Activated CD8-positive, alpha-beta memory T cell treated with anti-CD3 and anti-CD28 coated beads, Interleukin-2, amount 50 U/mL, for 1 hour (primary cell): Measurements from ENCODE around the gene FBXO11.
"Not testable (repeated sequence)": the region's sequence is repeated elsewhere in the genome, so short reads cannot be mapped to it uniquely, and the experiment has no call there.

Experiments
- DNase-seq: peaks from one replicate; pipeline ENCODE4 v3.0.0-alpha.2; 2020; ENCODE audit errors: extremely low read depth

FBXO11 gene

DNA sequence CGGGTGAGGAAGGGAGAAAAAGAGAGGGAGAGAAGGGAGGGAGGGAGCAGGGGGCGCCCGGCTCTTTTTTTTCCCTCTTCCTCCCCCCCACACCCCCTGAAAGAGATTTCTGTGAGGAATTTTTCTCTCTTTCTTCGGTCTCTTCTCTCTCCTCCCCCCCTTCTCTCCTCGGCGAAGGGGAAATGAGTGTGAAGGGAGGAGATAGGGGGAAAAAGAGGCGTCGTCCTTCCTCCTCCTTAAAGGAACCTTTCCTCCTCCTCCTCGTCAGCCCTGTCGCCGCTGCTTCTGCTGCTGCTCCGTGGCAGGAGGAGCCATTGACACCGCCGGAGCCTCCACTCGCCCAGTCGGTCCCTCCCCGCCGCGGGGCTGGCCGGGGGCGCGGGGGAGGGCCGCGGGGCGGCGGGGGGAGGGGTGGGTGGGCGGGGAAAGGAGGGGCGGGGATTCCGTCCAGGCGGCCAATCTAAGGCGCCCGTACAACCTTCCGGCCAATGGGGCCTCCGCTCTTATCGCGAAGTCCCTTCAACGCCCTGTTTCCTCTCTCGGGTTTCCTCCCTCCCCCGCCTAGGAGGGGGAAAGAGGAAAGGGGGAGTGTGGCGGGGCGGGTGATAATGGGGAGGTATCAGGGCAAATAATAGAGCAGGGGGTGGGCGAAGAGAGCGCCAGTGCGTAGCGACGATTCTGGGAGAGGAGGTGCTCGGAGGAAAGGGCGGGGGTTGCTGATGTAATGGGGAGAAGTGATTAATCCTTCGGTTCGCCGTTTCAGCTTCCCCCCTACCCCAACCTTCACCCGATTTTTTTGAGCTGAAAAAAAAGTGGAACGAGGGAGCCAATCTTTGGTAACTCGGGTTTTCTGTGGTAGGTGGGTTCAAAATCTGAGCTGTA is at the start of gene FBXO11:
Gene FBXO11 (minus strand): TSS at position 342 of the 882 bp plus-strand sequence. CDS start 778 bp downstream, outside the sequence.
- peak; percentile 96 for DNase-seq

DNA sequence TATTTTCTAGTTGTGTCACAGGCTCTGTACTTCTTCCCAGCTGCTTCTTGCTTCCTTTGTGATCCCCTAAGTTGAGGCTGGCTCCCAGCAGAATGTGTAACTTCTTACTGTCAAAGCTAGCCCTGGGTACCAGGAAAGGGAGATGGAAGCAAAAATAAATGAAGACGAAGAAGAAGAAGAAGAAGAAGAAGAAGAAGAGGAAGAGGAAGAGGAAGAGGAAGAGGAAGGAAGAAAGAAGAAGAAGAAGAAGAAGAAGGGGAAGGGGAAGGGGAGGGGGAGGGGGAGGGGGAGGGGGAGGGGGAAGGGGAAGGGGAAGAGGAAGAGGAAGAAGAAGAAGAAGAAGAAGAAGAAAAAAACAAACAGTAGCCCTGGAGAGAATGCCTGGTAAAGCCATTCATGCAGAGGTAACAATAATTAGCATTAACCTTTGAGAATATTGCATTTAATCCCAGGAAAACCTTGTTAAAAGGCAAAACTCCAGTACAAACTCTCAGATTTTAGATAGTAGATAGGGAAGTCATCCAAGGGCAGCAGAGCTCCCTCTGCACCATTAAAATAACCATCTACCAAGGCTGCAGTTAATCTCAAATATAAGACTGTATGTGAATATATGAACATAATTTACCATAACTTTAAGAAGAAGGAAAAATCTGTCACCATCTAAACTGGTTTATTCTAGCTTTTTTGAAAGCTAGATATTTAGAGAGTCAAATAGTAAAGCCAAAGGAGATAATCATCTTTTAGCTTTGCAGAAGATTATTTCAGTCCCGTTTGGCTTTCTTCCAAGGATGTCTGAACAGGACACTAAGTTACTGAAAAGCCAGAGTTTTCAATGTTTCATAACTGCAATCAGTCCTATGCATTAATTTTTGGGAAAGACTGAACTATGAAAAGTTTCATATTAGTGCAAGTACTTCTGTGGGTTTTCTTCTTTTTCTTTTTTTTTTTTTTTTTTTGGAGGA is 44.3 kb upstream of the FBXO11 start:
- no peak for DNase-seq

DNA sequence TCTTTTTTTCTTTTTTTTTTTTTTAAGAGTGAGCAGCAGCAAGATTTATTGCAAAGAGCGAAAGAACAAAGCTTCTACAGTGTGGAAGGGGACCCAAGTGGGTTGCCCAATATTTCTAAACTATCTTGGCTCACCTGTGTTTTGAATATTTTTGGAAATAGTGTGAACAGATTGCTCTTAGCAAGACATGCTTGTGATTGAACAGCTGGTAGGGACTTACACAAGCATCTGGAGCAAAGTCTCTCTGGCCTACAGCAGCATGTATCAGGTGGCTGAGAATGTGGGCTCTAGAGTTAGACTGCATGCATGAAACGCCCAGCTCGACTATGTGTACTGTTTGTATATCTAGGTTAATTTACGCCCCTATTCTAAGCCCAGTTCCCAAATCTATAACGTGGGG is 40.3 kb upstream of the FBXO11 start:
- DNase-seq = no peak

DNA sequence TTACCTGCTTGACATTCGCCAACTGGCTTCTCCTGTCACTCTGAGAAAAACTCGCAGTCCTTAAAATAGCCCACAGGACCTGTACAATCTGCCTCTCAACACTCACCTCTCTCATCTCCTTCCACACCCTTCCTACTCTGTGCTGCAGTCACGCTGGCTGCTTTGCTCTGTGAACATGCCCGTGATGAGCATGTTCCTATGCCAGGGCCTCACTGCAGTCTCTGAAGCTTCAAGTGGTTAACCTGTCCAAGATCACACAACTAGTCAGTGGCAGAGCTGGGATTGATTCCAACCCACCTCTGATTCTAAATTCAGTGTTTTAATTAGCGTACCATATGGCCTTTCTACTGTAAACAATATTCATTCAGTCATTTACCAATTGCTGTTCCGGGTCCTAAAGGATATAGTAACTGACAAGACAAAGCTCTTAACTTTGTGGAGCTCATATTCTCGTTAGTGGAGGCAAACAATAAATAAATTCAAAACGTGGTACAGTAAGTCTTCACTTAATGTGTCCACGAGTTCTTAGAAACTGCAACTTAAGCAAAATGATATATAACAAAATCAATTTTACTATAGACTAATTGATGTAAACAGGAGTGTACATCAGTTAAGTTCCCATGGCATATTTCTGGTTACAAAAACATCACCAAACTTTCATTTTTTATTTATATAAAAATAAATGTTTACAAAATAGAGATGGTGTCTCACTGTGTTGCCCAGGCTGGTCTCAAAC is 38.9 kb upstream of the FBXO11 start:
- no peak for DNase-seq

DNA sequence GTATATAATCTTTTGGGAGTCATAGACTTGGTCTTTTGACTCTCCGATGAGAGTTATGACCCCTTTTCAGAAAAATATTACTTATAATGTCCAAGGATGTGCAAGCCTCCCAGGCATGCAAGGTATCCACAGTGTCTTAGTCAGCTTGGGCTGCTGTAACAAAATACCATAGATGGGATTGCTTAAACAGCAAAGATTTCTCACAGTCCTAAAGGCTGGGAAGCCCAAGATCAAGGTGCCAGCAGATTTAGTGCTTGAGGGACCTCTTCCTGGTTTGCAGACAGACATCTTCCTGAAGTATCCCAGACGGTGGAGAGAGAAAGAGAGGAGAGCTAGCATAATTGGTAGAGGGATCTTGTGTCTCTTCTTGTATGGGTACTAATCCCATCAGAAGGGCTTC is 35.6 kb upstream of the FBXO11 start:
- no peak for DNase-seq

DNA sequence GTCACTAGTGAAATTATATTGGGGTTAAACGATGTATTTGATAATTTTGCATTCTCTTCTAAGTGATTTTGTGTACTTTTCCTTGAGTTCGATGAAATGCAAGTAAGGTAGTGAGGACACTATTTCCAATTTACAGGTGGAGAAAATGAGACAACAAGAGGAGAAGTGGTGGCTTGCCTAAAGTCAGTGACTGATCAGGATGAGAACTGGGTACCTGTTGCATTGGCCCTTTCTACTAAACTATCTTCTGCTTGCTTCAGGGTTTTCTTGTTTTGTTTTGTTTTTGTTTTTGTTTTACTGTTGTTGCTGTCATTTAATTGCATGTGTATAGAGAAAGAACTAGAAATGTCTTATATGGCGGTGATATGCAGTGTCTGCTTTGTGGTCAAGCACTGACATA is 31.4 kb upstream of the FBXO11 start:
- DNase-seq = no peak

DNA sequence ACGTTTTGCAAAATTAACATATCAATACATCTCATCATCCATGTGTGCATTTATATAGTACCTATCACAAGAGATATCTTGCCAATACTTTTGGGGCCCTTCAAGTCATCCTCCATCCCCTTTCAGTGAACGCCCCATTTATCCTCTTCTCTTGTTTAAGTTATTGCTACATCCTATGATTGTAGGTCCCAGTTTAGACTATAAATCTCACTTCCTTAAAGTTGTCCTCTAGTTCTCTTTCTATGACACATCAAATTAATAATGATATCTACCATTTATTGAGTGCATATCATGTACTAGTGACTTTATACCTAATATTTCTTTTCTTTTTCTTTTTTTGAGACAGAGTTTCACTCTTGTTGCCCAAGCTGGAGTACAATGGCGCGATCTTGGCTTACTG is 28.8 kb upstream of the FBXO11 start:
- DNase-seq = no peak

DNA sequence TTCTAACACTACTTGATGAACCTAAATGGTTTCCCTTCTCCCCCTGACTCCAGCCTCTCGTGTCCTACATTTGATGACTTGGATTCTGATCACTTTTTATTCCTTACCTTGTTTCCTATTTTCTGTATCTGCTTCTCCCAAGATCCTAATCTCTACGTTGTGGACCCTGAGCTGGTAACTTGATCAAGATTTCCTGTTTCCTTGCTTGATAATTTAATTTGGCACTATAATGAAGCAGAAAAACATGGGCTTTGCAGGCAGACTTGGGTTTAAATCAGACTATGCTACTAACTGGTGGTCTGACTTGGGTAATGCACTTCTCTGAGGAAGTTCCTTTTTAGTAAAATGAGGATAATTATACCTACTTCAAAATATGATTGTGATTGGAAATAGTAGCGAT is 11.7 kb upstream of the FBXO11 start:
- DNase-seq = no peak

DNA sequence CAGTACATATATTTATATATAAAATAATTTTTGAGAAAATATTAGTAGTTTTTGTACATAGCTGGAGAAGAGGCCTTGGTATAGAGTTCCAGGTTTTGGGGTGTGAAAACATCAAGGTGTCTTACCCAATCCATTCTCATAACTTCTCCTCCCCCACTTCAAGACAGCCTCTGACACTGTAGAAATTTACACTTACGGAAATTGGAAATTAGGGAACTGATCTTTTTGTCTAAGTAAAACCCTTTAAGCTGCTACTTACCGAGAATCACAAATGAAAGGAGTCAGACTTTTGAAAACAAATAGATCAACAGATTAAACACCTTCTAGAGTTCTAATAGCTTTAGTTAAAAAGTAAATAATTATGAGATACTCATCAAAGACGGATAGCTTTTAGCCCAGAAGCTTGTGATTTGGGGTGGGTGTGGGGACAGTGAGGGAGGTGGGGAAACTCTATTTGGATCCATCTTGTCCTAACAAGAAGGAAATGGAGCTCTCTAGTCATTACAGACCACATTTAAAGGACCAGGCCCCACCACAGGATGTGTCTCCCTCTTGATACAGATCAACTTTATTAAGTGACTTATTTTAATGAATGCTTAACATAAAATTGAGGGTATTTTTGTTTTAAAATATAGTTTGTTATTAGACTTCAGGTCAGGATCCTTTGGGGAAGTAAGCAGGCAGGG is 11.1 kb upstream of the FBXO11 start:
- no peak for DNase-seq

DNA sequence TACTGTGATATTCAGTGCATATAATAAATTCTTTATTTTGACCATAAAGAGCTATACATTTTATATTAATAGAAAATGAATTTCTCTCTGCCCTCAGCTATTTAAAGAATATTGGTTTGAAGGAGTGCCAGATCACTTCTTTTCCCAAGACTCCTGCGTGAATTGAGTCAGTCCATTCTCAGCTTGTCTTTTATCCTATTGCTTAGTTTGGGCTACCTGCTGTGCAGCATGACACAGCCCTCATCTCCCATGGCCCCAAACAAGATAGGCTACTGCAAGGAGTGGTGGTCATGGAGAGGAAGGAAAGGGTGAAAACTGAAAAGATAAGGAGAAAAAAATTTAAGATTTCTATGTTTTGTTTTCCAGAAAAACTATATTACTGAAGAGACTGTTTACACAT is 10.1 kb upstream of the FBXO11 start:
- DNase-seq = no peak

DNA sequence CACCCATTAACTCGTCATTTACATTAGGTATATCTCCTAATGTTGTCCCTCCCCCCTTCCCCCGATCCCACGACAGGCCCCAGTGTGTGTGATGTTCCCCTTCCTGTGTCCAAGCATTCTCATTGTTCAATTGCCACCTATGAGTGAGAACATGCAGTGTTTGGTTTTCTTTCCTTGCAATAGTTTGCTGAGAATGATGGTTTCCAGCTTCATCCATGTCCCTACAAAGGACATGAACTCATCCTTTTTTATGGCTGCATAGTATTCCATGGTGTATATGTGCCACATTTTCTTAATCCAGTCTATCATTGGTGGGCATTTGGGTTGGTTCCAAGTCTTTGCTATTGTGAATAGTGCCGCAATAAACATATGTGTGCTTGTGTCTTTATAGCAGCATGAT is 4.4 kb upstream of the FBXO11 start:
- not testable (repeated sequence) for DNase-seq

DNA sequence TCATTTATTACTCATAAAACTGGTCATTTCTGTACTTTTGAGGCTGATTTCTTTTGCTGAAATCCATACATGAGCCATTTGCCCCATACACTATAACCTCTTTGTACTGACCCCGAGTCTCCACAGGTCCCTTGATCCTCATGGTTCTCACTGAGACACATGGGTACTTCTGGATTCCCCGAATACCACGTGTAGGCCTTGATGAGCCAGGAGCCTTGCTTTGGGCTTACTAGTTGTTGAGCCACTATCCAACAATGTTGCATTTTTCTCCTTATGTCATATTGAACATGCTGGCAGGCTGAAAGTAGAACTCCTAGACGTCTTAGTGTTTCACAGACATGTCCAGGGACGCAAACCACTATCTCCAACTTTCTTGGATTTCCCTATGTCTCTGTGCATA is 2.4 kb upstream of the FBXO11 start:
- DNase-seq = no peak

DNA sequence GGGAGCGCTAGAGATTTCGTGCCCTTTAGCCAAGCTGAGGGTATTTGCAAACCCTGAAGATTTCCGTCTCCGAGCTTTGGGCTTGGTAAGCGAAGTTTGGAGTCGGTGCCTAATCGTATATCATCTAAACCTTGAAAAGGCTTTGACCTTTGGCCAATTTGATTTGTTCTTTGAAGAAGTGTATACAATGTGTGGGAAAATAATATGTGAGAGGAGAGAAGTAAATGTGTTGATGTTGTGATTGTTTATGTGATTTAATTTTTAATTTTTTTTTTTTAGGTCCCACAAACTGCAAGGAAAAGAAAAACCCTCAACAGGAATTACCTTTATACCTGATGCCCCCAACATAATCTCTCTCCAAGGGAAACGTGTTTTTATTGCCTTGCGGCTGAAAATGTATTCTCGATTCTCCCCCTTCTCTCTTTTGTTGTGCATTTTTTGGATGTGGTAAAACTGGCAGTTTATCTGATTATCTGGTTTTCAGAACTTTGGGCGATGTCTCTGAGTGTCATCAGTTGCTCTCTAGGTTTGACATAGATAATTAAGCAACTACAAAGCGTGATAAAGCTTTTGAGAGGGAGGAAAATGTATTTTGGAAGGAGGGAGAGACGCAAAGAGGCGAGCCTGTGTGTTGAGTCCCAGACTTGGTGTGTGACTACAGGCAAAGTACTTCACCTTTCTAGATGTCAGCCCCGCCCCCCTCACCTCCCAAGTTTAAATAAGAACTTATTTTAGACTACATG is 912 bp upstream of the FBXO11 start:
- DNase-seq = peak; percentile 34

DNA sequence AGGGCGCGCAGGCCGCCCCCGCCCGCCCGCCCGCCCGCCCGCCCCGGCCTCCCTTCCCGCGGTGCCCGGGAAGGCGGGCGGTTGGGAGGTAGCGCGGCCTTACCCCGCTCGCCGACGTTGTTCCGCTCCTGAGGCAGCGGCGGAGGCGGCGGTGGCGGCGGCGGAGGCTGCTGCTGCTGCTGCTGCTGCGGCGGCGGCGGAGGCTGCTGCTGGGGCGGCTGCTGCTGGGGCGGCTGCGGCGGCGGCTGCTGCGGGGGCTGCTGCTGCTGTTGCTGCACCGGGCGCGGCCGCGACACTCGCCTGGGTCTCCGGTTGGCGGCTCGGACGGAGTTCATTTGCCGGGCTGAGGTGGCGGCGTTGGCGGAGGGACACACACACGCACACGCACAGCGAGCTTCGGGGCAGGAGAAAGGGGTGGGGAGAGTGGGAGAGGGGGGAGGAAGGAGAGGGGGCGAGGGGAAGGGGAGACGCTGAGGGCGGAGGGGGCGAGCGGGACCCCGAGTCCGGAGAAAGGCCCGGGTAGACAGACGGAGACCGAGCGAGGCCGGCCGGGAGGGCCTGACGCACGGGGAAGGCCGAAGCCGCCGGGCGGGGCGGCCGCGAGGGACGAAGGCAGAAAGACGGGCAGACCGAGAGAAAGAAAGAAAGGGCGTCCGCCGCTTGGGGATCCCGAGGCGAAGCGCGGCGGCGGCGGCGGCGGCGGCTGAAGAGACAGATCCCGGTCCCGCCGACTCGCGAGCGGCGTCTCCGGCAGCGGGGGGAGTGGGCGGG is 727 bp downstream of the FBXO11 start:
- DNase-seq = peak; percentile 9

DNA sequence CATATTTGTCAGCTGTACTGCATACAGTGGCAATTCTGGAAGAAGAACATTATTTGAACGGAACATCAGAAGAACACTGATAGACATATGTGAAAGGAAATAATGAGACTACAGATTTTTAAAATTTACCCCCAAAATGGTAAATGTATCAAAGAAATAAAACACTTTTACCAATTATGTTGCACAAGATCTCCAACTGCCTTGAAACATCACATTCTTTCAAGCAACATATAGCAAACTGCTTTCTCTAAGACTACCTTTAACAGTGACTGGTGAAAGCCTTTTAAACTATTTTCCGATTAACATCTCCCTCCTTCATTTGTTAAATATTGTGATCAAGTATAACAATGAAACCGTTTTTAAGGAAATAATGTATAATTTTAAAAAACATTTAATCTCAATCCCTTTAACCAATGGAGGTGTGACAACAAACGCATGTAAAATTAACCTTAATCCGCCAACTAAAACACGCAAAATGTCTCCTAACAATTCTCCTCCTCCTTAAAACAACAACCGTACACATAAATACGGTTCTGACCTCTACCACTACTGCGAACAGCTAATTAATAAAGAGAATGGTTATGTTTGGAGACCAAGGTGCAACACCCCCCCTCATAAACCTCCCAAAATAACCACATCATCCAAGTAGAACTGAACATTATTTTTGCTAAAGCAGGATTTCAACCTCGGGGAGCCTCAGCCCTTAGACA is 2.4 kb downstream of the FBXO11 start:
- DNase-seq = no peak

DNA sequence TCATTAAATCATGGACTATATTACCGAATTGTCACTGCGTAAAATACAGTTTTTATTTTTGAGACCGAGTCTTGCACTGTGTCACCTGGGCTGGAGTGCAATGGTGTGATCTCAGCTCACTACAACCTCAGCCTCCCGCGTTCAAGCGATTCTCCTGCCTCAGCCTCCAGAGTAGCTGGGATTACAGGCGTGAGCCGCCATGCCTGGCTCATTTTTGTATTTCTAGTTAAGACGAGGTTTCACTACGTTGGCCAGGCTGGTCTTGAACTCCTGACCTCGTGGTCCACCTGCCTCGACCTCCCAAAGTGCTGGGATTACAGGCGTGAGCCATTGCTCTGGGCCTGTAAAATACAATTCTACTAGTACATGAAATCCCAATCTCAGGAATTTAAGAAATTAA is 4.4 kb downstream of the FBXO11 start:
- not testable (repeated sequence) for DNase-seq

DNA sequence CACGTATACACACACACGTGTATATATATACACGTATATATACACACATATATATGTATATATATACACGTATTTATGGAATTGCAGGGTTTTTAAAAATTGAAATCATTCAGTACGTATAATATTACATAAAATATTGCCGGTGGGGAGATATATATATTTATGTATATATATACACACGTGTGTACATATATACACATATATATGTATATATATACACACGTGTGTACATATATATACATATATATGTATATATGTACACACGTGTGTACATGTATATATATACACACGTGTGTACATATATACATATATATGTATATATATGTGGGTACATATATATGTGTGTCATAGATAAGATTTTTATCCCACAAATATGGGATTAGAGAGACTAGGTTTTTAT is 5.4 kb downstream of the FBXO11 start:
- no peak for DNase-seq

DNA sequence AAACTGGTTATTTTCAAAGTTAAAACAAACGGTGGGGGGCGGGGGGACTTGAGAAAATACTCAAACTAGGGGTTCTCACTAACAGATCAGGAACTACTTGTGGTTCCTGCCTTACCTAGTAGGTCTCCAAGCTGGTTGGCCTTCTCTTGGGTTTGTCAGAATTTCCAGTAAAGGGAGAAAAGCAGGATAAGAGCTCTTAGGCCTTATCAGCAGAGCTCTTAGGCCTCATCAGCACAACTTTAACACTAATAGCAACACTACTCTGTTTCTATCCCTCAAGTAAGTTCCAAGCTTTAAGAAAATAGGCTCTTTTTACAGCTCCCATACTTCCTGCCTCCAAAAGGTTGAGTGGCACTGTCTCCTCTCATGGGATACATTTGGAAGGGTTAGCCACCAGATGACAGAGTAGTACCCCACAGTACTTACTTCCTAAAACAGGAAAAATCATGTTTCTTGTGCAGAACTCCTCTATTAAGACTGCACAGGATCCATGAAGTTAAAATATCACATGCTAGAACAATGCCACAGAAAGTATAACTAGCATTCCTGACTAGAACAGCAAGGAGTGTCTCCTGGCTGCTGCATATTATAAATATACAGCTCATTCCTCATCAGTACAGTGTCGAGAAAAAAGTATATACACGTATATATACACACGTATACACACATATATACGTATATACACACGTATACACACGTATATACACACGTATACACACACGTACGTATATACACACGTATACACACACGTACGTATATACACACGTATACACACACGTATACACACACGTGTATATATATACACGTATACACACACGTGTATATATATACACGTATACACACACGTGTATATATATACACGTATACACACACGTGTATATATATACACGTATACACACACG is 6.1 kb downstream of the FBXO11 start:
- no peak for DNase-seq
